WTC11 (cell line): Measurements from ENCODE around the gene GPRC5A. TPM values are rescaled to one million over a fixed set of nuclear protein-coding genes. Genes with fewer than 3 reads are reported as not detected.

Source experiments
- ATAC-seq: fragments of 200-7000 bp; cut with Tn5 transposase; 2 replicates; pipeline ENCODE4 v1.10.0; 2021; ENCODE audit warnings: mild to moderate bottlenecking, moderate library complexity
- CTCF ChIA-PET: fragments of 300-600 bp; sonication (Branson Sonifier 250); formaldehyde crosslinking; loops from one replicate; lab custom pipeline; 2021; ENCODE audit warnings: antibody characterized with exemption; lab: Charles Lee
- POLR2A ChIA-PET: fragments of 350-600 bp; sonication (Branson Sonifier 250); formaldehyde crosslinking; loops from one replicate; lab custom pipeline; 2021; ENCODE audit warnings: antibody characterized with exemption; lab: Charles Lee
- DNase-seq: peaks from one replicate; pipeline ENCODE4 v3.0.0; 2021; ENCODE audit warnings: low spot score
- H3K27ac Mint-ChIP-seq: 2 replicates; pipeline ENCODE4 v1.8.0; 2021; ENCODE audit warnings: mixed read lengths
- H3K27me3 Mint-ChIP-seq: 2 replicates; pipeline ENCODE4 v1.8.0; 2021; ENCODE audit warnings: low read depth, mild to moderate bottlenecking, moderate library complexity, mixed read lengths
- H3K36me3 Mint-ChIP-seq: 2 replicates; pipeline ENCODE4 v1.8.0; 2021; ENCODE audit warnings: mixed read lengths
- H3K4me1 Mint-ChIP-seq: 2 replicates; pipeline ENCODE4 v1.8.0; 2022; ENCODE audit warnings: mixed read lengths
- H3K4me3 Mint-ChIP-seq: 2 replicates; pipeline ENCODE4 v1.8.0; 2021; ENCODE audit warnings: mild to moderate bottlenecking, moderate library complexity, mixed read lengths
- H3K9me3 Mint-ChIP-seq: 2 replicates; pipeline ENCODE4 v1.8.0; 2021; ENCODE audit warnings: mixed read lengths
- ATF1 ChIP-seq: sonication (generic); formaldehyde crosslinking; IDR thresholded peaks from 2 replicates; pipeline ENCODE4 v1.8.1; 2023; ENCODE audit warnings: mild to moderate bottlenecking, moderate library complexity, missing genetic modification reagents
- CBFB ChIP-seq: sonication (generic); formaldehyde crosslinking; IDR thresholded peaks from 2 replicates; pipeline ENCODE4 v1.8.1; 2022; ENCODE audit warnings: mild to moderate bottlenecking, low read depth, missing genetic modification reagents
- CREM ChIP-seq: sonication (generic); formaldehyde crosslinking; IDR thresholded peaks from 2 replicates; pipeline ENCODE4 v1.8.1; 2022; ENCODE audit warnings: mild to moderate bottlenecking, missing genetic modification reagents, moderate library complexity
- EMX1 ChIP-seq: fragments of 250-450 bp; sonication (Bioruptor Pico); IDR thresholded peaks from 2 replicates; pipeline ENCODE4 v1.8.0; 2021; ENCODE audit warnings: mild to moderate bottlenecking
- FOXP1 ChIP-seq: sonication (generic); formaldehyde crosslinking; IDR thresholded peaks from 2 replicates; pipeline ENCODE4 v1.8.0; 2022; ENCODE audit warnings: missing genetic modification reagents, mild to moderate bottlenecking, moderate library complexity, borderline replicate concordance
- IRF2 ChIP-seq: sonication (generic); formaldehyde crosslinking; IDR thresholded peaks from 2 replicates; pipeline ENCODE4 v1.8.0; 2022; ENCODE audit warnings: low read depth, missing genetic modification reagents, borderline replicate concordance
- JUN ChIP-seq: sonication (generic); formaldehyde crosslinking; IDR thresholded peaks from 2 replicates; pipeline ENCODE4 v1.8.0; 2023; ENCODE audit warnings: mild to moderate bottlenecking, missing genetic modification reagents
- NFYB ChIP-seq: sonication (generic); formaldehyde crosslinking; conservative IDR thresholded peaks from 2 replicates; pipeline ENCODE4 v1.8.0; 2022; ENCODE audit warnings: low read depth, missing genetic modification reagents
- OVOL2 ChIP-seq: fragments of 250-450 bp; sonication (Bioruptor Pico); IDR thresholded peaks from 2 replicates; pipeline ENCODE4 v1.9.0; 2021; ENCODE audit warnings: mild to moderate bottlenecking, borderline replicate concordance
- PRRX2 ChIP-seq: fragments of 250-450 bp; sonication (Bioruptor Pico); IDR thresholded peaks from 2 replicates; pipeline ENCODE4 v1.8.0; 2021; ENCODE audit warnings: mild to moderate bottlenecking
- SMAD3 ChIP-seq: sonication (generic); formaldehyde crosslinking; IDR thresholded peaks from 2 replicates; pipeline ENCODE4 v1.8.0; 2022; ENCODE audit warnings: missing genetic modification reagents, mild to moderate bottlenecking, borderline replicate concordance
- SOX15 ChIP-seq: fragments of 250-450 bp; sonication (Bioruptor Pico); IDR thresholded peaks from 2 replicates; pipeline ENCODE4 v1.9.0; 2021; ENCODE audit warnings: mild to moderate bottlenecking
- ZBTB21 ChIP-seq: sonication (generic); formaldehyde crosslinking; IDR thresholded peaks from 2 replicates; pipeline ENCODE4 v1.8.1; 2023; ENCODE audit warnings: mild to moderate bottlenecking, missing genetic modification reagents, borderline replicate concordance
- ZNF416 ChIP-seq: fragments of 250-450 bp; sonication (Bioruptor Pico); IDR thresholded peaks from 2 replicates; pipeline ENCODE4 v1.9.0; 2021; ENCODE audit warnings: mild to moderate bottlenecking, inconsistent platforms
- total RNA-seq: library from RNA; stranded (reverse); gene quantifications from 3 replicates; pipeline ENCODE4 v1.2.3, GENCODE V29; 2021
- TF ChIP-seq, protein P1 (sequence below): sonication (generic); formaldehyde crosslinking; IDR thresholded peaks from 2 replicates; pipeline ENCODE4 v1.8.1; 2022; ENCODE audit warnings: low read depth, missing genetic modification reagents, borderline replicate concordance
- TF ChIP-seq, protein P2 (sequence below): sonication (generic); formaldehyde crosslinking; IDR thresholded peaks from 2 replicates; pipeline ENCODE4 v1.8.1; 2022; ENCODE audit warnings: mild to moderate bottlenecking, moderate library complexity, missing genetic modification reagents
- TF ChIP-seq, protein P3 (sequence below): sonication (generic); formaldehyde crosslinking; IDR thresholded peaks from 2 replicates; pipeline ENCODE4 v1.8.0; 2023; ENCODE audit warnings: missing genetic modification reagents, mild to moderate bottlenecking, borderline replicate concordance
- TF ChIP-seq, protein P4 (sequence below): fragments of 250-450 bp; sonication (Bioruptor Pico); IDR thresholded peaks from 2 replicates; pipeline ENCODE4 v1.9.0; 2021; ENCODE audit warnings: mild to moderate bottlenecking
- TF ChIP-seq, protein P5 (sequence below): sonication (generic); formaldehyde crosslinking; IDR thresholded peaks from 2 replicates; pipeline ENCODE4 v1.8.1; 2022; ENCODE audit warnings: missing genetic modification reagents, borderline replicate concordance
- TF ChIP-seq, protein P6 (sequence below): sonication (generic); formaldehyde crosslinking; IDR thresholded peaks from 2 replicates; pipeline ENCODE4 v1.8.0; 2023; ENCODE audit warnings: mild to moderate bottlenecking, missing genetic modification reagents

The GPRC5A gene
- total RNA-seq, 1 experiment from 2014 or later: 1.1 TPM

DNA sequence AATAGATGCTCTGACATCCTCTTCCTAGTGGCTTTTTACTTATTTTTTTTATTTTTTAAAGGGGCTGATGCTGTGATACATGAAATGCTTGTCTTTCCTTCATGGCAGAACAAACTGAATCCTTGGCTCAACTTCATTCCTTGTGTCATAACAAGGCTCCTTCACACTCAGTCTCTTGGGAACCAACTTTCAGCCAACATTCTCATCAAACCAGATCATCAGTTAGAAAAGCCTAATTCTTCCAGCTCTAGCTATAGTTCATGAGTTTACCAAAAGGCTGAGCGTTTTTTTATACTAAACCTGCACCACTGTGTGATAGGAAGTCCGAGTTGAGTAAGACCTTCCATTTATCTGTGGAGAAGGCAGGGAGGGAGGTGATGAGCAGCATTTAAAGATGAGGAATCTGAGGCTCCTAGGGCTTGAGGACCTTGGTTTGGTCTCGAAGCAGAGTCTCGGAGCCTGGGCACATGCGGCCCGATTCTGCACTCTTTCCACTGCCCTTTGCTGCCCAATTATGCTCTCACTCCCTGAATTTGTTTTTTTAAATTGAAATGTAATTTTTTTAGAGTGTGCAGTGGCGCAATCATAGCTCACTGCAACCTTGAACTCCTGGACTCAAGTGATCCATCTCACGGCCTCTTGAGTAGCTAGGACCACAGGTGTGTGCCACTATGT is 52.4 kb downstream of the GPRC5A start (continued):
- TF ChIP-seq, protein P1, sequence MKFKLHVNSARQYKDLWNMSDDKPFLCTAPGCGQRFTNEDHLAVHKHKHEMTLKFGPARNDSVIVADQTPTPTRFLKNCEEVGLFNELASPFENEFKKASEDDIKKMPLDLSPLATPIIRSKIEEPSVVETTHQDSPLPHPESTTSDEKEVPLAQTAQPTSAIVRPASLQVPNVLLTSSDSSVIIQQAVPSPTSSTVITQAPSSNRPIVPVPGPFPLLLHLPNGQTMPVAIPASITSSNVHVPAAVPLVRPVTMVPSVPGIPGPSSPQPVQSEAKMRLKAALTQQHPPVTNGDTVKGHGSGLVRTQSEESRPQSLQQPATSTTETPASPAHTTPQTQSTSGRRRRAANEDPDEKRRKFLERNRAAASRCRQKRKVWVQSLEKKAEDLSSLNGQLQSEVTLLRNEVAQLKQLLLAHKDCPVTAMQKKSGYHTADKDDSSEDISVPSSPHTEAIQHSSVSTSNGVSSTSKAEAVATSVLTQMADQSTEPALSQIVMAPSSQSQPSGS (CRISPR knock-in tag): no peak
- no peak for TF ChIP-seq PRRX2 (CRISPR knock-in tag)
- no peak for TF ChIP-seq OVOL2
- TF ChIP-seq CBFB (CRISPR knock-in tag): no peak
- no peak for TF ChIP-seq ZBTB21 (CRISPR knock-in tag)
- TF ChIP-seq EMX1: no peak
- no peak for TF ChIP-seq NFYB (CRISPR knock-in tag)
- no peak for TF ChIP-seq ATF1 (CRISPR knock-in tag)
- TF ChIP-seq, all 79 proteins: peak for 0

DNA sequence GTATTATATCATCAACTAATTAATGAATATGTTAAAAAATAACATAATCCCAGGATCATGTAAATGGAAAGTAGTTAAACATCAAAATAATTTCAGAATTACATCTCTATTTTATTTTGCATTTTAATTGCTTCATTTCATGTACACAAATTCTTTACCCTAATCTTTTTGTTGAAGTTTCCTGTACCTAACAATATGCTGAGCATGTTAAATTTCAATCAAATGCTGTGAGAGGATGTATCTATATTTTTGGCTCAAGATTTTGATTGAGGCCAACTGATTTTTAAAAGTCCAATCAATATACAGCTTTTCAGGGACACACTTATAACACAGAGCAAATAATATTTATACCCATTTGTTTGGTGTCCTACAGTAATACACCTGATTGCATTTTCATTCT is 54.2 kb downstream of the GPRC5A start:
- ATAC-seq (no peak), DNase-seq (no peak)
- CTCF ChIA-PET: no interaction called here
- Mint-ChIP-seq H3K27me3 (no peaks in the 10 kb centered on the region), H3K9me3 (no peaks in the 10 kb centered on the region), H3K4me3 (no peak overlapping the region), H3K4me1 (no peaks in the 10 kb centered on the region), H3K27ac (no peak overlapping the region), H3K36me3 (no peaks in the 10 kb centered on the region)
- TF ChIP-seq, protein P2, sequence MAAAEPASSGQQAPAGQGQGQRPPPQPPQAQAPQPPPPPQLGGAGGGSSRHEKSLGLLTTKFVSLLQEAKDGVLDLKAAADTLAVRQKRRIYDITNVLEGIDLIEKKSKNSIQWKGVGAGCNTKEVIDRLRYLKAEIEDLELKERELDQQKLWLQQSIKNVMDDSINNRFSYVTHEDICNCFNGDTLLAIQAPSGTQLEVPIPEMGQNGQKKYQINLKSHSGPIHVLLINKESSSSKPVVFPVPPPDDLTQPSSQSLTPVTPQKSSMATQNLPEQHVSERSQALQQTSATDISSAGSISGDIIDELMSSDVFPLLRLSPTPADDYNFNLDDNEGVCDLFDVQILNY (CRISPR knock-in tag): no peak
- TF ChIP-seq SMAD3 (CRISPR knock-in tag) (no peak), CREM (no peak), ZNF416 (CRISPR knock-in tag) (no peak), SOX15 (CRISPR knock-in tag) (no peak), IRF2 (CRISPR knock-in tag) (no peak), JUN (CRISPR knock-in tag) (no peak), FOXP1 (CRISPR knock-in tag) (no peak)
- TF ChIP-seq, protein P3, sequence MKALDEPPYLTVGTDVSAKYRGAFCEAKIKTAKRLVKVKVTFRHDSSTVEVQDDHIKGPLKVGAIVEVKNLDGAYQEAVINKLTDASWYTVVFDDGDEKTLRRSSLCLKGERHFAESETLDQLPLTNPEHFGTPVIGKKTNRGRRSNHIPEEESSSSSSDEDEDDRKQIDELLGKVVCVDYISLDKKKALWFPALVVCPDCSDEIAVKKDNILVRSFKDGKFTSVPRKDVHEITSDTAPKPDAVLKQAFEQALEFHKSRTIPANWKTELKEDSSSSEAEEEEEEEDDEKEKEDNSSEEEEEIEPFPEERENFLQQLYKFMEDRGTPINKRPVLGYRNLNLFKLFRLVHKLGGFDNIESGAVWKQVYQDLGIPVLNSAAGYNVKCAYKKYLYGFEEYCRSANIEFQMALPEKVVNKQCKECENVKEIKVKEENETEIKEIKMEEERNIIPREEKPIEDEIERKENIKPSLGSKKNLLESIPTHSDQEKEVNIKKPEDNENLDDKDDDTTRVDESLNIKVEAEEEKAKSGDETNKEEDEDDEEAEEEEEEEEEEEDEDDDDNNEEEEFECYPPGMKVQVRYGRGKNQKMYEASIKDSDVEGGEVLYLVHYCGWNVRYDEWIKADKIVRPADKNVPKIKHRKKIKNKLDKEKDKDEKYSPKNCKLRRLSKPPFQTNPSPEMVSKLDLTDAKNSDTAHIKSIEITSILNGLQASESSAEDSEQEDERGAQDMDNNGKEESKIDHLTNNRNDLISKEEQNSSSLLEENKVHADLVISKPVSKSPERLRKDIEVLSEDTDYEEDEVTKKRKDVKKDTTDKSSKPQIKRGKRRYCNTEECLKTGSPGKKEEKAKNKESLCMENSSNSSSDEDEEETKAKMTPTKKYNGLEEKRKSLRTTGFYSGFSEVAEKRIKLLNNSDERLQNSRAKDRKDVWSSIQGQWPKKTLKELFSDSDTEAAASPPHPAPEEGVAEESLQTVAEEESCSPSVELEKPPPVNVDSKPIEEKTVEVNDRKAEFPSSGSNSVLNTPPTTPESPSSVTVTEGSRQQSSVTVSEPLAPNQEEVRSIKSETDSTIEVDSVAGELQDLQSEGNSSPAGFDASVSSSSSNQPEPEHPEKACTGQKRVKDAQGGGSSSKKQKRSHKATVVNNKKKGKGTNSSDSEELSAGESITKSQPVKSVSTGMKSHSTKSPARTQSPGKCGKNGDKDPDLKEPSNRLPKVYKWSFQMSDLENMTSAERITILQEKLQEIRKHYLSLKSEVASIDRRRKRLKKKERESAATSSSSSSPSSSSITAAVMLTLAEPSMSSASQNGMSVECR (CRISPR knock-in tag): no peak
- TF ChIP-seq, protein P4, sequence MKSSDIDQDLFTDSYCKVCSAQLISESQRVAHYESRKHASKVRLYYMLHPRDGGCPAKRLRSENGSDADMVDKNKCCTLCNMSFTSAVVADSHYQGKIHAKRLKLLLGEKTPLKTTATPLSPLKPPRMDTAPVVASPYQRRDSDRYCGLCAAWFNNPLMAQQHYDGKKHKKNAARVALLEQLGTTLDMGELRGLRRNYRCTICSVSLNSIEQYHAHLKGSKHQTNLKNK (CRISPR knock-in tag): no peak
- TF ChIP-seq, protein P5, sequence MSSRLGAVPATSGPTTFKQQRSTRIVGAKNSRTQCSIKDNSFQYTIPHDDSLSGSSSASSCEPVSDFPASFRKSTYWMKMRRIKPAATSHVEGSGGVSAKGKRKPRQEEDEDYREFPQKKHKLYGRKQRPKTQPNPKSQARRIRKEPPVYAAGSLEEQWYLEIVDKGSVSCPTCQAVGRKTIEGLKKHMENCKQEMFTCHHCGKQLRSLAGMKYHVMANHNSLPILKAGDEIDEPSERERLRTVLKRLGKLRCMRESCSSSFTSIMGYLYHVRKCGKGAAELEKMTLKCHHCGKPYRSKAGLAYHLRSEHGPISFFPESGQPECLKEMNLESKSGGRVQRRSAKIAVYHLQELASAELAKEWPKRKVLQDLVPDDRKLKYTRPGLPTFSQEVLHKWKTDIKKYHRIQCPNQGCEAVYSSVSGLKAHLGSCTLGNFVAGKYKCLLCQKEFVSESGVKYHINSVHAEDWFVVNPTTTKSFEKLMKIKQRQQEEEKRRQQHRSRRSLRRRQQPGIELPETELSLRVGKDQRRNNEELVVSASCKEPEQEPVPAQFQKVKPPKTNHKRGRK (CRISPR knock-in tag): no peak
- TF ChIP-seq, protein P6, sequence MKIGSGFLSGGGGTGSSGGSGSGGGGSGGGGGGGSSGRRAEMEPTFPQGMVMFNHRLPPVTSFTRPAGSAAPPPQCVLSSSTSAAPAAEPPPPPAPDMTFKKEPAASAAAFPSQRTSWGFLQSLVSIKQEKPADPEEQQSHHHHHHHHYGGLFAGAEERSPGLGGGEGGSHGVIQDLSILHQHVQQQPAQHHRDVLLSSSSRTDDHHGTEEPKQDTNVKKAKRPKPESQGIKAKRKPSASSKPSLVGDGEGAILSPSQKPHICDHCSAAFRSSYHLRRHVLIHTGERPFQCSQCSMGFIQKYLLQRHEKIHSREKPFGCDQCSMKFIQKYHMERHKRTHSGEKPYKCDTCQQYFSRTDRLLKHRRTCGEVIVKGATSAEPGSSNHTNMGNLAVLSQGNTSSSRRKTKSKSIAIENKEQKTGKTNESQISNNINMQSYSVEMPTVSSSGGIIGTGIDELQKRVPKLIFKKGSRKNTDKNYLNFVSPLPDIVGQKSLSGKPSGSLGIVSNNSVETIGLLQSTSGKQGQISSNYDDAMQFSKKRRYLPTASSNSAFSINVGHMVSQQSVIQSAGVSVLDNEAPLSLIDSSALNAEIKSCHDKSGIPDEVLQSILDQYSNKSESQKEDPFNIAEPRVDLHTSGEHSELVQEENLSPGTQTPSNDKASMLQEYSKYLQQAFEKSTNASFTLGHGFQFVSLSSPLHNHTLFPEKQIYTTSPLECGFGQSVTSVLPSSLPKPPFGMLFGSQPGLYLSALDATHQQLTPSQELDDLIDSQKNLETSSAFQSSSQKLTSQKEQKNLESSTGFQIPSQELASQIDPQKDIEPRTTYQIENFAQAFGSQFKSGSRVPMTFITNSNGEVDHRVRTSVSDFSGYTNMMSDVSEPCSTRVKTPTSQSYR (CRISPR knock-in tag): no peak
- POLR2A ChIA-PET: no interaction called here
